Thyroid gland (tissue), 4 donors: ENCODE measurements around the gene TMEM43.

Source experiments
- POLR2A ChIP-seq, 2 donors: fragments of 450-650 bp; IDR thresholded peaks; one replicate each; pipeline ENCODE4 v1.6.1; 2017; ENCODE audit warnings: antibody characterized with exemption in 2 of 2, mild to moderate bottlenecking in 2 of 2, moderate library complexity in 1 of 2
- TF ChIP-seq, protein P1 (sequence below), 6 experiments: fragments of 200-600 bp in 3 of 6; fragments of 450-650 bp in 3 of 6; sonication (generic) in 3 of 6; IDR thresholded peaks; one replicate each; pipeline ENCODE4 v1.5.1; 2016 to 2019; ENCODE audit warnings: antibody characterized with exemption in 6 of 6, mild to moderate bottlenecking in 2 of 6, inconsistent platforms in 1 of 6, moderate library complexity in 1 of 6

DNA sequence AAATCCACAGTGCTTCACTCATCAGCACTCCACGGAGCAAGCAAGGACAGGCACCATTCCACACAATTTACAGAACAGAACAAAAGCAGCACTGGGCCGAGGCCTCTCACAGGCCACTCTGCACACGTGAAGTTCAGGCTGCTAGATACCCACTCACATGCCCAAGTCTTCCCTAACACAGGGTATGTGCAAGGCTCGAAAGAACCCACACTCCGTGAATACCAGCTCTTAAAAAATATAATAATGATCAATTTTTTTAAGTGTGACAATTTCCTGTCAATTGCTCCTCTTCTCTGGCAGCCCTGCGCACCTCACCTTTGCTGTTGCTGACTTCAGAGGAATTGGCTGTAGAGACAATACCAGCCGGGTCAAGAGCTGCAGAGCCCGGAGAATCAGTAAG is 34.6 kb downstream of the TMEM43 start:
- TF ChIP-seq, protein P1, sequence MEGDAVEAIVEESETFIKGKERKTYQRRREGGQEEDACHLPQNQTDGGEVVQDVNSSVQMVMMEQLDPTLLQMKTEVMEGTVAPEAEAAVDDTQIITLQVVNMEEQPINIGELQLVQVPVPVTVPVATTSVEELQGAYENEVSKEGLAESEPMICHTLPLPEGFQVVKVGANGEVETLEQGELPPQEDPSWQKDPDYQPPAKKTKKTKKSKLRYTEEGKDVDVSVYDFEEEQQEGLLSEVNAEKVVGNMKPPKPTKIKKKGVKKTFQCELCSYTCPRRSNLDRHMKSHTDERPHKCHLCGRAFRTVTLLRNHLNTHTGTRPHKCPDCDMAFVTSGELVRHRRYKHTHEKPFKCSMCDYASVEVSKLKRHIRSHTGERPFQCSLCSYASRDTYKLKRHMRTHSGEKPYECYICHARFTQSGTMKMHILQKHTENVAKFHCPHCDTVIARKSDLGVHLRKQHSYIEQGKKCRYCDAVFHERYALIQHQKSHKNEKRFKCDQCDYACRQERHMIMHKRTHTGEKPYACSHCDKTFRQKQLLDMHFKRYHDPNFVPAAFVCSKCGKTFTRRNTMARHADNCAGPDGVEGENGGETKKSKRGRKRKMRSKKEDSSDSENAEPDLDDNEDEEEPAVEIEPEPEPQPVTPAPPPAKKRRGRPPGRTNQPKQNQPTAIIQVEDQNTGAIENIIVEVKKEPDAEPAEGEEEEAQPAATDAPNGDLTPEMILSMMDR (IDR thresholded peaks at IDR 0.05), result no peak
- no peak for TF ChIP-seq POLR2A (IDR thresholded peaks at IDR 0.05)
